GM21717 (cell line): ENCODE measurements around the gene KIRREL1.

Experiments
- ATAC-seq: cut with Tn5 transposase; IDR thresholded peaks from one replicate; pipeline ENCODE4 v1.9.1; 2021; ENCODE audit warnings: mild to moderate bottlenecking, moderate library complexity; ENCODE audit not compliant: unreplicated experiment

The KIRREL1 gene

DNA sequence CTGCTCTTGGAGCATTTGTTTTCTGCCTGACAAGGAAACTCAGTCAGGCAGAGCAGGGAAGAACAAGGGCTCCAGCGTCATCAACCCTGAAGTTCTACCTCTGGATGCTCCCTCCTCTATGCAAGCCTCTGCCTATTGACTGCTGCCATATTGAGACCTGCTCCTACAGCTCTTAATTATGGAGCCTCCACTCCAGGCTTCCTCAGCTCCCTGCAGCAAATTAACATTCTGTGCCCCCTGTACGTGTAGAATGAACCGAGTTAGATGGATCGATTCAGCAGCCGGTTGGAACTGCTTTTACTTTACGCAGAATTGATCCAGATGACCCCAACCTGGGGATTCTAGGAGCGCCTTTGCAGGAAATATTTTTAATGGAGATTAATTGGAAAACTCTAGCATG, 68.7 kb downstream of the KIRREL1 start:
- no peak for ATAC-seq

- ATAC-seq: no peak
These were observed 74.2 kb downstream of the KIRREL1 start for GRCh38 chr1:158067662-158068061.

- ATAC-seq: no peak
These were observed 75.5 kb downstream of the KIRREL1 start for GRCh38 chr1:158068918-158069317.

- ATAC-seq: no peak
These were observed 77.7 kb downstream of the KIRREL1 start for GRCh38 chr1:158071138-158071537.

GRCh38 chr1:158075078-158075477, 81.6 kb downstream of the KIRREL1 start:
- no peak for ATAC-seq

DNA sequence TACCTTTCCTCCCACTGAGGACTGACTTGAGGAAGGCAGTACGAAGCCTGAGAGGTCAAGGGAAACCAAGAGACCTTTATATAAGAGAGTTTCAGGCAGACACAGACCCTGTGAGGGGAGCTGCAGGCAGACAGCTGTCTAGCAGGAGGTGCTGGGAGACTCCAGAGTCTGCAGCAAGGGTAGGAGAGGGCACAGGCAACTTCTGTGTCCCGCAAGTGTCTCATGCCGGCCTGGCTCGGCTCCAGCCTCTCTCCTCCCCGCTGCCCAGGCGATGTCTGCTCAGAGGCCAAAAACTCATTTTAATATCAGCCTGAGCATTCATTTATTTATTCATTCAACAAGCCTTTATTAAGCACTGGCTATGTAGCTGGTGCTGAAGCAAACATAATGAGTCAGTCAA, 83.0 kb downstream of the KIRREL1 start:
- no peak for ATAC-seq

DNA sequence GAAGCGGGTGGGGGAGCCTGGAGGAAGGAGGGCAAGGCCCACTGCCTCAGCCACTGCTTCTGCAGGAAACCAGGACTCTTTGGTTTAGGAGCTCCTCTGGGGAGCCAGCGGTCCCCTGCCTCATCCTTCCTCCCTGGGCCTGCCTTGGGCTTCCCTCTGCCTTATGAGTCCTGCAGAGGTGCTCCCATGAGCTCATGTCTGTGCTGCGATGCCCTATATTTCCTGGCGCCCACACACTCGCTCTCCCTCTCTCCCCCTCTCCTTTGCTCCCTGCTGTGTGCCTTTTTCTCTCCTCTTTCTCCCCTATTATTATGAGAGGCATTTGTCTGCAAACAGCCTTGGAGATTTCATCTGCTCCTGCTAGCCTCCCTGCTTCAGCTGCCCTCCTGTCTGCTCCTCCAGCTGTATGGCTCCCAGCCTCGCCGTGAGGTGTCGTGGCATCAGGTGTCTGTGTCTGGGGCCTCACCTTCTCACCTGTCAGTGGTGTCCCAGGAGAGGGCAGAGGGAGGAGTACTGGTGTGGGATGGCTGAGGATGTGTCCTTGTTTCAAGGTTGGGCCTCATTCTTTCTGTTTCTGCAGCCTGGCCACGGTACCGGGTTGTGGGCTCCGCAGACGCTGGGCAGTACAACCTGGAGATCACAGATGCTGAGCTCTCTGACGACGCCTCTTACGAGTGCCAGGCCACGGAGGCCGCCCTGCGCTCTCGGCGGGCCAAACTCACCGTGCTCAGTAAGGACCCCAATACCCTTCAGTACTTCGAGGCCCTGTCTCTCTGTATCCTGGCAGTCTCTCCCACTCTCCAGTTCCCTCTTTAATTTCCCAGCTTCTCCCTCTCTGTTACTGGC, 84.2 kb downstream of the KIRREL1 start:
- ATAC-seq: no peak

GRCh38 chr1:158078569-158079080, 85.2 kb downstream of the KIRREL1 start:
- no peak for ATAC-seq

GRCh38 chr1:158080066-158080465, 86.6 kb downstream of the KIRREL1 start:
- ATAC-seq: no peak

DNA sequence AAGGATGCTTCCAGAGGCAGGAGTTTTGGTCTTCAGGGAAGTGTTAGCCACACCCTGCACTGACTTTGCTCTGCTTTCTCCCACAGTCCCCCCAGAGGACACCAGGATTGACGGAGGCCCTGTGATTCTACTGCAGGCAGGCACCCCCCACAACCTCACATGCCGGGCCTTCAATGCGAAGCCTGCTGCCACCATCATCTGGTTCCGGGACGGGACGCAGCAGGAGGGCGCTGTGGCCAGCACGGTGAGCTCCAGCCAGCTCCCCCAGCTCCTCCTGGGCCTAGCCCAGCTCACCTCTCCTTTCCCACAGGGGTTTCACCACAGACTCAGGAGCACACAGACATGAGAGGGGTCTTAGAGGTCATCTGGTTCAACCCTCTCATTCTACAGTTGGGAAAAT, 90.9 kb downstream of the KIRREL1 start:
- no peak for ATAC-seq

DNA sequence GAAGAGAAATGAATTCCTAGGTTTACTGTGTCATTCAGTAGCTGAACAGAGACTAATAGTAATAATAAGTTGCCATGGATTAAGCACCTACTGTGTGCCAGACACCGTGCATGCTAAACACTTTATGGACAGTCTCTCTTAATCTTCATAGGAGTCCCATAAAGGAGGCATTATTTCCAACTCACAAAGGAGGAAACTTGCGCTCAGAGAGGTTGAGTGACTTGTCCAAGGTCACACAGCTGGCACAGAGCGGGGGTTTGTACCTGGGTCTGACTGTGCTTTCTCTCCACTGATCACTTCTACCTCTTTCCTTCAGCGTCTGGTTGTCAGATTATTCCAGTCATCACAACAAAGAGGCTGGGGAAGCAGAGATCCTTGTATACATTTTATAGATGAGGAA, 91.3 kb downstream of the KIRREL1 start:
- no peak for ATAC-seq

GRCh38 chr1:158087320-158087927, 94.0 kb downstream of the KIRREL1 start:
- ATAC-seq: no peak

GRCh38 chr1:158089476-158089875, 96.0 kb downstream of the KIRREL1 start:
- no peak for ATAC-seq

- ATAC-seq: no peak
These were observed 96.6 kb downstream of the KIRREL1 start for GRCh38 chr1:158089925-158090637.

GRCh38 chr1:158093376-158093775, 99.9 kb downstream of the KIRREL1 start:
- ATAC-seq: no peak

- no peak for ATAC-seq
These were observed 101.1 kb downstream of the KIRREL1 start for GRCh38 chr1:158094571-158094970.

GRCh38 chr1:158095737-158096335, 102.4 kb downstream of the KIRREL1 start:
- no peak for ATAC-seq

DNA sequence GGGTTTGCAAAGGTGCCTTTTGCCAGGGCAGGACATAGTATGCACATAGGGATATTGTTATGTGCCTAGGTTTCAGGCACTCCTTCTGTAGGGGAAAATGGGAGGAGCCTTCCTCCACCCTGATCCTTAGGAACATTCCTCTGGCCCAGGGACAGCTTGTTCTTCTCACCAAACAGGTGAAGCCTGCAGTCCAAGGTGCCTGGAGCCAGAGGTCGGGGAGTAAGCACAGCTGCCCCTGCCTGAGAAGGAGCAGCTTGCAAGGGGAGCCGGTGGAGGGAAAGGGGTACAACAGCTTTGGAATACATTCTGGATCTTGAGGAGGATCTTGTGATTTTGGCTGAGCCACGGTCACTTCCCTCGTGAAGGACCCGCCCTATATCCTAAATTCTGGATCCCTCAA, 104.8 kb downstream of the KIRREL1 start:
- no peak for ATAC-seq

DNA sequence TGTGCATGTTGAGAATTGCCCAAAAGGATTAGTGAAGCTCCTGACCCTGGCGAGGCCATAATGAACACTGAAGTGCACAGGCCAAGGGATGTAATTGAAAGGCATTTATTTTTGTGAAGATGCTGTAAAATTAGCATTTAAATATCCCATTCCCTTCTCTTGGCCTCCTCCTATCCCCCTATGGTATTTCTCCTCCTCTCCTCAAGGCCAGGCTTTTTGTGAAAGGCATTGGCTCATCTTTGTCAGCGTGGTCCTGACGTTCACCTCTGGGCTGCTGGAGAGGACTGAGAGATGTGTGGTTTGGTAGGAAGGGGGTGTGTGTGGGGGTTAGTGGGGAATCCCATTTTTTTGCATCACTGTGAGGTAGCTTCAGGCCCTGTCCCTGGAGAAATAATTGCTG, 105.7 kb downstream of the KIRREL1 start:
- no peak for ATAC-seq

- ATAC-seq: no peak
These were observed 107.1 kb downstream of the KIRREL1 start for GRCh38 chr1:158100498-158100897.

DNA sequence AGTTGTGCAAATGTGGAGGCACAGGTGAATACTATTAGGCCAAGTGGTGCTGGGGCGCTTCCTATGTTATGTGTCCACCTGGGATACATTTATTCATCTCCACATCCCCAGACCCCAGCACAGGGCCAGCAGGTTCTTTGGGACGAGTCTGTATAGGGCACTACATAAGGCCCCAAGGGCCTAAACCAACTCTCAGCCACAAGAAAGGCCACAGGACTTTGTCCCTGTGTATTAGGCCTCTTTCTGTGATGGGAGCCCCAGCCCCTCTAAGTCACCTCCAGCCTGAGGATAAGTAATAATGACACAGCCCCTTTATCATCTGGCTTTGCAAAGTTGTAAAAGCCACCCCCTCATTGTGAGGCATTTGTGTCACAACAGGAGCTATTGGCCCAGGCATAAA, 108.0 kb downstream of the KIRREL1 start:
- no peak for ATAC-seq
